Cardiac muscle cell (in vitro differentiated cells and primary cell): Measurements from ENCODE around the gene TMEM267. TPM values are rescaled to one million over a fixed set of nuclear protein-coding genes. Genes with fewer than 3 reads are reported as not detected.
"Not testable (repeated sequence)": the region's sequence is repeated elsewhere in the genome, so short reads cannot be mapped to it uniquely, and the experiment has no call there.

Experiments
- DNase-seq, 2 donors: peaks; one replicate each; pipeline versions ENCODE4 v3.0.0 to v3.0.0-alpha.2; 2010 to 2017; ENCODE audit warnings: low read depth in 1 of 2, low spot score in 1 of 2
- H3K27ac ChIP-seq: fragments of 200-600 bp; sonication (generic); 2 replicates; pipeline ENCODE4 v1.5.1; 2016
- H3K27me3 ChIP-seq: fragments of 200-600 bp; sonication (generic); 2 replicates; pipeline ENCODE4 v1.6.0; 2016; ENCODE audit warnings: control low read depth
- H3K36me3 ChIP-seq: fragments of 200-600 bp; sonication (generic); 2 replicates; pipeline ENCODE4 v1.5.1; 2016; ENCODE audit warnings: control low read depth
- H3K4me1 ChIP-seq: fragments of 200-600 bp; sonication (generic); 2 replicates; pipeline ENCODE4 v1.8.1; 2017; ENCODE audit warnings: low read depth, mild to moderate bottlenecking, mixed run types
- H3K4me3 ChIP-seq: fragments of 200-600 bp; sonication (generic); 2 replicates; pipeline ENCODE4 v1.5.1; 2016; ENCODE audit warnings: mild to moderate bottlenecking
- H3K9me3 ChIP-seq: fragments of 200-600 bp; sonication (generic); 2 replicates; pipeline ENCODE4 v1.5.1; 2017; ENCODE audit warnings: low read depth, mild to moderate bottlenecking, control low read depth
- CTCF ChIP-seq: IDR thresholded peaks from 2 replicates; pipeline ENCODE4 v1.5.1; 2012; ENCODE audit warnings: low read depth, mild to moderate bottlenecking, low read length
- polyA plus RNA-seq: library from polyadenylated mRNA; unstranded; fragments of >200 nt; fragmentation: Nextera tagmentation; extraction: Ambion mirVana; gene quantifications from 2 replicates; pipeline ENCODE4 v1.2.1, GENCODE V29; 2016
- total RNA-seq: library from RNA; depleted of rRNA; stranded (reverse); fragments of >200 nt; gene quantifications from 2 replicates; pipeline ENCODE4 v1.2.3, GENCODE V29; 2016

Gene TMEM267
- total and polyA plus RNA-seq, 2 experiments from 2014 or later: 3.1 to 8.8 TPM

GRCh38 chr5:43427306-43427705 is 56.4 kb downstream of the TMEM267 start:
- no peak overlapping the region for H3K27ac ChIP-seq
- H3K4me3 ChIP-seq: no peak overlapping the region
- no peak for TF ChIP-seq CTCF
- H3K9me3 ChIP-seq: no peaks in the 10 kb centered on the region
- H3K27me3 ChIP-seq: no peaks in the 10 kb centered on the region
- no peaks in the 10 kb centered on the region for H3K36me3 ChIP-seq
- DNase-seq: no peak
- no peaks in the 10 kb centered on the region for H3K4me1 ChIP-seq

DNA sequence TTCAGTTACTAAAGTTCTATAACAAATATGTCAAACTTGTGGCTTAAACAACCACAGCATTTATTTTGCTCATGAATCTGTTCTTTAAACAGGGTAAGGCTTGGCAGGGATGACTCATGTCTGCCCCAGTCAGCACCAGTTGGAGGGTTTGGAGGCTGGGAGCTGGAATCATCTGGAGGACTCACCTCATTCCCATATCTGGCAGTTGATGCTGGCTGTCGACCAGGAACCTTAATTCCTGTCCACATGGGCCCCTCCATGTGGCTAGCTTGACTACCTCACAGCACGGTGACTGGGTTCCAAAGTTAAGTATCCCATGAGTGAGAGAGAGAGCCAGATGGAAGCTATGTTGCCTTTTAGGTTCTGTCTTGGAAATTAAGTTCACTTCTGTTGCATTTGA is 57.7 kb downstream of the TMEM267 start:
- TF ChIP-seq CTCF: no peak
- no peaks in the 10 kb centered on the region for H3K36me3 ChIP-seq
- H3K9me3 ChIP-seq: no peaks in the 10 kb centered on the region
- H3K4me1 ChIP-seq: no peaks in the 10 kb centered on the region
- DNase-seq: peak in 1 of 2 donors; percentile 58
- no peak overlapping the region for H3K27ac ChIP-seq
- no peaks in the 10 kb centered on the region for H3K27me3 ChIP-seq
- no peak overlapping the region for H3K4me3 ChIP-seq

- not testable (repeated sequence) for H3K27me3 ChIP-seq, H3K4me3 ChIP-seq, H3K4me1 ChIP-seq, DNase-seq, H3K36me3 ChIP-seq, H3K9me3 ChIP-seq, H3K27ac ChIP-seq
Measured at GRCh38 chr5:43423086-43423485, 60.6 kb downstream of the TMEM267 start.

- Histone ChIP-seq H3K9me3 (no peaks in the 10 kb centered on the region), H3K27ac (no peak overlapping the region), H3K27me3 (no peaks in the 10 kb centered on the region), H3K4me1 (no peaks in the 10 kb centered on the region), H3K36me3 (no peaks in the 10 kb centered on the region), H3K4me3 (no peak overlapping the region)
- peak in 1 of 2 donors; percentile 77 for DNase-seq
- no peak for TF ChIP-seq CTCF
Measured at GRCh38 chr5:43422143-43422542, 61.5 kb downstream of the TMEM267 start.

GRCh38 chr5:43421450-43422133 is 62.1 kb downstream of the TMEM267 start:
- H3K4me3 ChIP-seq: no peak overlapping the region
- no peaks in the 10 kb centered on the region for H3K27me3 ChIP-seq
- H3K36me3 ChIP-seq: no peaks in the 10 kb centered on the region
- no peak overlapping the region for H3K27ac ChIP-seq
- TF ChIP-seq CTCF: no peak
- no peak for DNase-seq
- no peaks in the 10 kb centered on the region for H3K4me1 ChIP-seq
- H3K9me3 ChIP-seq: no peaks in the 10 kb centered on the region

DNA sequence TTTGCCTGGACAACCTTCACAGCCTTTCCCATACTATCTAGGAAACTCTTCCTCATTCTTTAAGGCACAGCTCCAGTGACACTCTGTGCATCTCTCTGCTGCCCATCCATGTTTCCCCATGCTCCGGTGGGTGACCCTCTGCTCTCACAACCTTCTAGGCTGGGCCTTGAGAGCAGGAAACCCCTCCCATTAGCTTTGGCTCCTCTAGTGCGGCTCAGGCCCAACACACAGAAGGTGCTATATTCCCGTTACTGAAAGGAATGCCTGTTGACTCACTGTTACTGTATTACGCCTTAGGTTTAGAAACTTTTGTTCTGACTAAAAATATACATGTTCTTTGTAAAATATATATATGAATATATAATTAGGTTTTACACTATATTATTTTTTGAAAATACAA is 63.4 kb downstream of the TMEM267 start:
- no peaks in the 10 kb centered on the region for H3K27me3 ChIP-seq
- no peaks in the 10 kb centered on the region for H3K4me1 ChIP-seq
- TF ChIP-seq CTCF: no peak
- no peak for DNase-seq
- no peaks in the 10 kb centered on the region for H3K9me3 ChIP-seq
- H3K4me3 ChIP-seq: no peak overlapping the region
- no peak overlapping the region for H3K27ac ChIP-seq
- H3K36me3 ChIP-seq: no peaks in the 10 kb centered on the region
